Activated CD4-positive, alpha-beta T cell treated with anti-CD3 and anti-CD28 coated beads, Interleukin-2, amount 50 U/mL, for 24 hours (primary cell): ENCODE measurements around the gene RABL6.
"Not testable (repeated sequence)": the region's sequence is repeated elsewhere in the genome, so short reads cannot be mapped to it uniquely, and the experiment has no call there.

Source experiments
- DNase-seq, 2 donors: peaks; one replicate each; pipeline ENCODE4 v3.0.0-alpha.2; 2020; ENCODE audit warnings: low read depth in 1 of 2, low spot score in 1 of 2

The RABL6 gene

DNA sequence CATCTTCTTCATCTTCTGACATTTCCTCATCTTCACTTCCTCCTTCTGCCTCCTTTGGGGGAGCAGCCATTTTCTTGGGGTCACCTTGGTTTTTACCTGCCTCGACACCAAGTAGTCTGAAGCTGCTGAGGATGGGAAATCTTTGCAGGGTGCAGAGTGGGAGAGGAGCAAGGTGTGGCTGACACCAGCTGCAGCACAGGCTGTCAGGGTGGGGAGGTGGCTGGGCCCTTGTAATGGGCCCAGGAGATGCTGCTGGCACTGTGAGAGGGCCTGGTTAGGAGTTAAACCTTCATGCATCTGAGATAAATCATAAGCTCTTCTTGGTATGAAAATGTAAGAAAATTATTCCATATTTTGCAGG, 7.7 kb downstream of the RABL6 start:
- DNase-seq: no peak

DNA sequence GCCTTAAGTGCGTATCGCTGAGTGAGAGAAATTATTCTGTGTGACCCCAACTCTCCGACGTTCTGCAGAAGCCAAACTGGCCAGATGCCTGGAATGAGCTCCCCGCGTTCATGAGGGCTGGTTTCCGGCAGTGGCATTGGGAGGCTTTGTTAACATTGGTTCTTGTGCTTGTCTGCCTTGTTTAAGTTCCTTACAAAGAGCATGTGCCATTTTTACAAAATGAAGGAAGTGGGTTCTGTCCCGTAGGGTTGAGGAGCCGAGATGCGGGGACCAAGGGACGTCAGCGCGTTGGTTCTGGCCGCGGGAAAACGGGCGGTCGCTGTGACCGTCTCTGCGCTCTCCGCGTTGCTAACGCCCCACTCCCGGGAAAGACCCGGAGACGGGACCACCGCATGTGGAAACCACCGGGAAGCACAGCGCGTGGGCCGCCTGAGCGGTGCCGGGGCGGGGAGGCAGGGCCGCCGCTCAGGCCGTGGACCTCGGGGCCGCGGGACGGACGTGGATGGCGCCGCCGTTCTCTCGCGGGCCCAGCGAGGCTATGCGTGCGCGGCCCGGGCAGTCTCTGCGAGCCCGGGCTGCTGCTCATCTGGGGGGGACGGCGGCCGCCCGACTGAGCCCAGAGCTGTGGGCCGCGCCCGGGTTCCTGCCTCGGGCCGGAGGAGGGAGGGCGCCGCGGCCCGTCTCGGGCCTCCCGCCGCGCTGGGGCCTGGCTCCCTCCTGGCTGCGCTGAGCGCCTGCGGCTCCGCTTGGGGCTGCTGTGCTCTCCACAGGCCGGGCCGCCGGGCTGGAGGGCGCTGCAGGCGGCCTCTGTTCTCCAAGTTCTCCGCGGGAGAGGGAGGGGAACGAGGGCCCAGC, 13.4 kb downstream of the RABL6 start:
- DNase-seq: no peak

DNA sequence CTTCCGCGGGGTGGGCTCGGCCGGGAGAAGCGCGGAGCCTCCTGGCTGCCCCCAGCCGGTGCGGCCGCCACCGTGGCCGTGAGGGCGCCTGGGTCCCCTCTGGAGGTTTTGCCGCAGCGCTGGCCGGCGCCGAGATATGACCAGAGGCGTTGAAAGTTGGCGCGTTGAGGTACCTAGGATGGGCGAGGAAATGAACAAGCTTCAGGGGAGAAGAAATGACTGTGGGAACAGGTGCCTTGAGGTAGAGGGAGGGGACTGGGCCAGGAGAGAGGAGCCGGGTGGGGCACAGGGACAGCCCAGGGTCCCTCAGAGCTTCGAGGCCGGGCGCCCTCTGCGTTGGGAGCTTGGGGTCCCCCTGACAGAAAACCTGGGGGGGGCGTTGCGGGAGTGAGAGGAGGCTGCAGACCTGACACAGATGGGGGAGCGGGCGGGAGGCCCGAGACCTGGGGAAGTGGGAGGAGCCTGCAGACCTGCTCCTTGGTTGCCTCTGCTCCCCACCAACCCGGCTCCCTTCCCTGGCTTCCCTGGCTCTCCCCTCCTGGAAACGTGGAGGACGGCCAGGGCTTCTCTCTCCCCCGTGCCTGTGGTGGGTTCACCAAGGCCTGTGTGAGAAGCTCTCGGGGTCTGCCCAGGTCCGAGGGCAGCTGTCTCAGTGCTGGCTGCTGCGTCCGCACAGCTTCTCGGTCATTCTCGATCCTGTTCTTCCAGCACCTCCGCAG, 14.2 kb downstream of the RABL6 start:
- no peak for DNase-seq

DNA sequence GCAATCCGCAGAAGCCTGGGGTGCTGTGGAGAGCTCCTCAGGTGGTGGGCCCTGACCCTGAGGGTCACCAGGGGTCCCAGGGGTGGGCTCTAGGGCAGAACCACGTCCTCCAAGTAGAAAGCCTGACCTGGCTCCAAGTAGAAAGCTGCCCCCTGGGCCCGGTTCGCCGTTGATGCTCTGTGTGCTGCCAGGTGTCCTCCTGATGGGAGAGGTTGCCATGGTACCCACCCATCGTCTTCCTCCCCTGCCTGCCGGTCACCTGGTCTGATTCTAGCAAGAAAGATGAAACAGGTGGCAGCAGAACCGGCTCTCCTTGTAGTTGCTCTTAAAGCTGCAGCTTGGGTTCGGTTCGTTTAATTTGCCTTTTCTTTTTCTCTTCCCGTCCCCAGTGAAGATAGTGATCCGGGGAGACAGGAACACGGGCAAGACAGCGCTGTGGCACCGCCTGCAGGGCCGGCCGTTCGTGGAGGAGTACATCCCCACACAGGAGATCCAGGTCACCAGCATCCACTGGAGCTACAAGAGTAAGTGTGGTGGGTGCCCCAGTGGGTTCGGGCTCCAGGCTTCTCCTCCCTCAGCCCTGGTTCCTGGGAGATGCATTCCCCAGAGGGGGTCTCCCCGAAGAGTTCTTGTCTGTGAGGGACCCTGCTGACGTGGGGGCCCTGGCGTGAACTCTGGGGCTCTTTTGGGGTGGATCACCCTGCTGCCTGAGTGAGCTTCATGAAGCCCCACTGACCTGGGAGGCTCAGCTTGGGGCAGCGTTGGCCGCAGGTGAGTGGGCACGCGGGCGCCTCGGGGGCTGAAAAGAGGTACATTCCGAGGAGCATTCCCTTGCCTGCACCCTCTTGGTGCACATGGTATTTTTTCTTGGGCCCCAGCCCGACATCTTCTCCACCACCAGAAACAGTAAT, 15.6 kb downstream of the RABL6 start:
- no peak for DNase-seq

DNA sequence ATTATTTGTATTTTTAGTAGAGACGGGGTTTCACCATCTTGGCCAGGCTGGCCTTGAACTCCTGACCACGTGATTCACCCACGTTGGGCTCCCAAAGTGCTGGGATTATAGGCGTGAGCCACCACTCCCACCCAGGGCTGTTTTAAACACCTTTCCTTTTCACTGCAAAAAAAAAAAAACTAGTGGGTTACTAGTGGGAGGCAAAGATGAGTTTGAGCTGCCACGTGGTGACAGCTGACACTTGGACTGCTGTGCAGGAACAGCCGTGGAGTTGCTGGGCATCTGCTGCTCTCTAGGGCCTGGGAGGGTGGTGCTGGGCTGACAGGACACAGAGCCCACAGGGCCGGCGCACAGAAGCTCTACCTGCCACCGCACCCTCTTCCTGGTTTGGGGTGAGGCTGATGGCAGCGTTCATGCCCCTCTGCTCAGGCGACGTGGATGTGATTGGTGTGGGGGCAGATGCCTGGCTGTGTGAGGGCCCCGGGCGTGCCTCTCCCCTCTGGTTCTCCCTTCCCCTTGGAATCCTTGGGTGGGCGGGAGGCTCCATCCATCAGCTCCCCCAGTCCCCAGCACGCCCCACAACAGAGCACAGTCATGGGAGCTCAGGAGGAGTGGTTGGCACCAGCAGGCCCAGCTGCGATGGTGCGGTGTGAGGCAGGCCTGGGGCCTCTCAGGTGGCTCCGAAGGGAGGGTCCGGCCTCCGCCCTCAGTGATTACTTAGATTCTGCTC, 16.9 kb downstream of the RABL6 start:
- DNase-seq: no peak

DNA sequence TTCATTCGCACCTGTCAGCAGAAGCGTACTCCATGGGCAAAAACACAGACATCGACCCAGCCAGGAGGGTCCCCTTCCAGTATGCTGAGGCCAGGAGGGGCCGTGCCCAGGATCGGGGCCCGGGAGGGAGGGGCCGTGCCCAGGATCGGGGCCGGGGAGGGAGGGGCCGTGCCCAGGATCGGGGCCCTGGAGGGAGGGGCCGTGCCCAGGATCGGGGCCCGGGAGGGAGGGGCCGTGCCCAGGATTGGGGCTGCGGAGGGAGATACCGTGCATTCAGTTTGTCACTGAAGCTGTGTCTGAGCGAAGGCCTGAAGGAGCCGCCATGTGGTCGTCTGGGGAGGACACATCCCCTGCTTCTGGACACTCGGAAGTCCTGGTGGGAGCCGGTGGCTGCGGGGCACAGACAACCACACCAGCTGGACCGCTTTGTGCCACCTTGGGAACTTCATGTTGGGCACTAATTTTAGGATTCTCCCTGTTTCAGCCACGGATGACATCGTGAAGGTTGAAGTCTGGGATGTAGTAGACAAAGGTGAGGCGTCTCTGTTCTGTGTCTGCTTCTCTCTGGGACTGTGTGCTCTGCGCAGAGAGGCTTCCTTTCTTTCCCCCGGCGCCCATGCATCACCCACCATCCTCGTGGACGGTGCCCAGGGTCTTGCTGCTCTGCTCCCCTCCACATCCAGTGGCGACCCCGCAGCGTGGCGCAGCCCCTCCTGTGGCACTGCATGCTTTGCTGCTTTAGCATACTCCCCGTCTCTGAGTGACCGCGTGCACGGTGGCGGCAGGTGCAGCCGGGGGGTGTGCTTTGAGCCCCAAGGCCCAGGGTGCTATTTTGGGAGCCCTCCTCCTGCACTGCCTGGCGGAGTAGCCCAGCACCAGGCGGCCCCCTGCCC, 17.8 kb downstream of the RABL6 start:
- DNase-seq: no peak

DNA sequence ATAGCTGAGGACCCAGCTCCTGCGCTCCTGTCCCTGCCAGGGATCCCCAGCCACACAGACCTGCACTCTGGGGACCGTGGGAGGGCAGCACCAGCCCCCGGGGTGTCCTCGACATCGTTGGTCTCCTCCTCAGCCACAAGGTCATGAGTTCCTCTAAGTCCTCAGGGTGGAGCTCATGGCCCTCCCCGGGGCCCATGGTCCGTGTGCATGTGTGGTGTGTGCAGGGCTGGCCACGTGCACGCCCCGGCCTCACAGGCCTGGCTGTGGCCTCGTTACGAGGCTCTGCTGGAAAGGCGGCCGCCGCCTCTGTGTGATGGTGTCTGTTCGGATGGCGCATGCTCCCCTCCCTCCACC, 18.4 kb downstream of the RABL6 start:
- DNase-seq: no peak

GRCh38 chr9:136826703-136827582, 19.2 kb downstream of the RABL6 start:
- no peak for DNase-seq

DNA sequence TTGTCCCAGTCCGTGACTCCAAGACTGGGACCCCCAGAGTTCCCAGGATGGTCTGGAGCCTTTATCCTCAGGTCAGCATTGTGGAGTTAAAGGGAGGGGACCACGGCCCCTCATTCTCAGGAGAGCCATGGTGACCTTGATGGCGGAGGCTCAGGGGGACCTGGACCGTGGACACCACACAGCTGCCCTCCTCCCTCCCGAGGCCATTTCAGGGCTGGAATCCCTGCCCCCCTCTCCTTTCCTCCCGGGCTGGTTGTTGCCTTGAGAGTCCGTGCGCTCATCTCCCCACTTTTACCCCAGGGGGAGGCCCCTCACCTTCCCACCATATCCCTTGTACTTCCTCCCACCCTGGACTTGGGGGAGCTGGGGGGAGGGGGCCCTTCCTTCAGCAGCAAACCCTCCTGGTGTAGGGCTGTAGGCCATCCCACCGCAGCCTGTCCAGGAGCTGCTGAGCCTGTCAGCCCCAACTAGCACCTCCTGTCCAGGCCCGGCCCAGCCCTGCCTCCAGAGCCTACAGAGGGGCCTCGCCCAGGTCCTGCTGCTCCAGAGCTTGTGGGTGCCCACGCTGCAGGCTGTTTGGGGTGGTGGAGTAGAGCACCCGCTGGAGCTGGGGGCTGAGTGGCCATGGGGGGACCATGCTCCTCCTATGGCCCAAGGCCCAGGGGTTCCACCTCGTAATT, 20.2 kb downstream of the RABL6 start:
- DNase-seq: no peak

DNA sequence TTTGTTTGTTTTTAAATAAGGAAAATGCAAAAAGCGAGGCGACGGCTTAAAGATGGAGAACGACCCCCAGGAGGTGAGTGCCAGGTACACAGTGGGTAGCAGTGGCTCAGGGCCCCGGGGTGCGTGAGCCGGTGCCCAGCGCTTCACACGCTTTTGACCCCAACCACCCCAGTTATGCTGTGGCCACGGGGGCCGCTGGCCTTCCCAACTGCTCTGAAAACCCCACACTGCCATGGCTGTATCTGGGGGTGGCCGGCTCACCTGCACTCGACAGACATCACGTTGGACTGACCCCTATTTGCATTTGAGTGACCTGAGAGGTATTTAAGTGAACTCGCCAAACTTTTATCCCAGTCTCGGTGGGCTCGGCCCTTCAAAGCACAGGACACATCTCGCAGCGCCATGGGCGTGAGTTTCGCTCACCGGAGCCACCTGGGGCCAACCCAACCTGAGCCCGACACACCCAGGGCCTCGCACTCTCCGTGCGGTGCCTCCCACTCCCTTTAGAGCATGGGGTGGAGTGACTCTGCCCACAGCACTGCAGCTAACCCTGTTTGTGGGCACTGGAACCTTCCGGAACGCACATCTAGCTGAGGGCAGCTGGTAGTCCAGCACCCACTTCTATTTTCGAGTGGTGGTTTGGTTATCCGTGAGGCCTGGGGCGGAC, 20.9 kb downstream of the RABL6 start:
- no peak for DNase-seq

DNA sequence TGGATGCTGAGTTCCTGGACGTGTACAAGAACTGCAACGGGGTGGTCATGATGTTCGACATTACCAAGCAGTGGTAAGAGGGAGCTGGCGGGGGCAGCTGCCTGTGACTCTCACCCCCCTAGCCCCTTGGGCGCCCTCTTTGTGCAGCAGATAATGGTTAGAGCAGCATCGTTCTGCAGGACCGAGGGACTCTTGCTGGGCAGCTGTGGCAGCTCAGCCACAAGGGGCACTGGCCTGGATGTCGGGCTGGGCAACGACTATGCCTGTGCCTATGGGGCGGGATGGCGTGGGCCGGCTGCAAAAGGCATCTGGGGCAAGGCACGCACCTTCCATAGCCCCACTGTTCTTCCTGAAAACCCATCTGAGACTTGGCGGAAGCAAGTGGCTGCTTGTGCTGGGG, 21.7 kb downstream of the RABL6 start:
- no peak for DNase-seq

DNA sequence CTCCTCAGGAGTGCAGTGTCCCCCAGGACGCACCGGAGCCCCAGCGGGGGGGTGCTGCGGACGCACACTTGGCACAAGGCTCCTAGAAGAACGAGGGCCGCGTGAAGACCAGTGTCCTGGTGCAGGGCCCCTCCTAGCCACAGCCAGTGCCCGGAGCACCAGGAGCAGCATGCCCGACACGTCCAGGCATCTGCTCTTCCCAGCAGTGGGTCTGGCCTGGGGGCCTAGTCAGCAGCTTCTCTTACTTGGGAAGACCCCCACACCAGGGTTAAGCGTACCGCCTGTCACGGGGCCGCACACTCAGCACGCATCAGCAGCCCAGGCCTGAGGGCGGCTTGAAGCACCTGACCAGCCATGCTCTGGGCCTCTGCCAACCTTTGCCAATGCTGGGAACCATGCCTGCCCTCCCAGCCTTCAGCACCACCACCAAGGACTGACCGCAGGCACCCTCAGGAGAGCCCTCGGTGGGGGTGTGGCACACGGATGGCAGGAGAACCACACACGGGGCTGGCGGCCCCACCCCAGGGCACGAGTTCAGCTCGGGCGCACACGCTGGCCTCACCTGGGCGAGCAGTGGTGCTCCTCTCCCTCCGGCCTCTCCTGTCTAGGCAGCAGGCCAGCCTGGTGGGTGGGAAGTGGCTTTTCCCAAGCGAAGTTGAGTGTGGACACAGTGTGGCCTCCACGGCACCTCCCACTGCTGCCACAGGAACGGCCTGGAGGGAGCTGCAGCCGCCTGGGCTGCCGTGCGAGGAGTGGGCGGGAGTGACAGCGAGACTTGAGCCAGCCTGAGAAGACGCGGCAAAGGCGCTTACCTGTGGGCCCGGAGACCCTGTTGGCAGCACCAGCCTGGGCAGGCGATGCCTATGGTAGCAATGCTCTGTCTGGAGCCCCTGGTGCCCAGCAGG, 22.5 kb downstream of the RABL6 start:
- DNase-seq: no peak

- DNase-seq: no peak
These were observed 23.4 kb downstream of the RABL6 start for GRCh38 chr9:136831002-136831719.

DNA sequence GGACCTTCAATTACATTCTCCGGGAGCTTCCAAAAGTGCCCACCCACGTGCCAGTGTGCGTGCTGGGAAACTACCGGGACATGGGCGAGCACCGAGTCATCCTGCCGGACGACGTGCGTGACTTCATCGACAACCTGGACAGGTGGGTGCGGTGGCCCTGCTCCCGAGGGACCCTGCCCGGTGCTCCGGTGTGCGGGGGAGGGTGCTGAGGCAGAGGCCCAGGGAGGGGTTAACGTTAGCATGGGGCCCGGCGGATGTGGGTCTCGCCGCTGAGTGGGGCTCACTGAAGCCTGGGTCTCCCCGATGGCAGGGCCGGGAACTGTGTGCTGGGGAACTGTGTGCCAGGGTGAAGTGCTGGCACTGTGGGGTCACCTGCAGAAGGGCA, 24.0 kb downstream of the RABL6 start:
- DNase-seq: no peak

GRCh38 chr9:136832581-136832980, 24.8 kb downstream of the RABL6 start:
- DNase-seq: no peak

- not testable (repeated sequence) for DNase-seq
These were observed 25.8 kb downstream of the RABL6 start for GRCh38 chr9:136833381-136834048.
